GM12878 (cell line): Measurements from ENCODE around the gene PPP2R3A. TPM values are rescaled to one million over a fixed set of nuclear protein-coding genes. Genes with fewer than 3 reads are reported as not detected.

ENCODE experiments used
- ATAC-seq: fragments of 200-7000 bp; cut with Tn5 transposase; 3 replicates; pipeline ENCODE4 v1.9.1; 2020; ENCODE audit warnings: mild to moderate bottlenecking, moderate library complexity
- BruUV-seq: library from RNA; stranded (reverse); fragments of 400-500 nt; replicated peaks from 2 replicates; lab custom pipeline; 2021; lab: Mats Ljungman, UMichigan
- CTCF ChIA-PET: fragments of 300-600 bp; sonication (Branson Sonifier 250); formaldehyde crosslinking; extraction: SDS; loops from one replicate; lab custom pipeline; 2021; ENCODE audit warnings: inconsistent platforms; lab: Yijun Ruan, JAX
- POLR2A ChIA-PET: fragments of 350-600 bp; formaldehyde crosslinking; extraction: SDS; loops from one replicate; lab custom pipeline; 2021; ENCODE audit warnings: inconsistent platforms; lab: Charles Lee
- RAD21 ChIA-PET: fragments of 300-600 bp; sonication (Branson Sonifier 250); formaldehyde crosslinking; loops from one replicate; lab custom pipeline; 2023; ENCODE audit warnings: antibody characterized with exemption; ENCODE audit not compliant: unreplicated experiment; lab: Charles Lee
- SMC1A ChIA-PET: fragments of 300-600 bp; sonication (Branson Sonifier 250); formaldehyde crosslinking; loops from one replicate; lab custom pipeline; 2023; ENCODE audit not compliant: unreplicated experiment, uncharacterized antibody; lab: Charles Lee
- DNase-seq: peaks from one replicate; pipeline ENCODE4 v3.0.0-alpha.2; 2011; ENCODE audit warnings: low read depth, low spot score
- FAIRE-seq: peaks from 3 replicates; lab custom pipeline; 2011; peaks lifted over from hg19 to GRCh38; lab: Jason Lieb, UNC
- H2AFZ ChIP-seq: 2 replicates; pipeline ENCODE4 v1.6.0; 2011; ENCODE audit warnings: low read depth, low read length, control low read depth; ENCODE audit not compliant: control insufficient read depth
- H3K27ac ChIP-seq: 2 replicates; pipeline ENCODE4 v1.5.1; 2011; ENCODE audit warnings: control low read depth; ENCODE audit not compliant: control insufficient read depth, insufficient read depth
- H3K27me3 ChIP-seq, 2 experiments: replicated peaks in 1 of 2; 2 replicates each; pipeline versions ENCODE4 v1.6.0 to v1.6.1; 2011; ENCODE audit warnings: low read length in 1 of 2; ENCODE audit not compliant: control insufficient read depth in 2 of 2, insufficient read depth in 2 of 2
- H3K36me3 ChIP-seq, 2 experiments: 2 replicates each; pipeline ENCODE4 v1.5.1; 2011; ENCODE audit warnings: low read length in 1 of 2; ENCODE audit not compliant: control insufficient read depth in 2 of 2, insufficient read depth in 2 of 2
- H3K4me1 ChIP-seq: 2 replicates; pipeline ENCODE4 v1.6.1; 2011; ENCODE audit warnings: mild to moderate bottlenecking, low read length, moderate library complexity, mixed read lengths; ENCODE audit not compliant: control insufficient read depth, insufficient read depth
- H3K4me2 ChIP-seq: 2 replicates; pipeline ENCODE4 v1.6.0; 2011; ENCODE audit warnings: control low read depth; ENCODE audit not compliant: control insufficient read depth, insufficient read depth
- H3K4me3 ChIP-seq: fragments of 200-600 bp; sonication (generic); 2 replicates; pipeline ENCODE4 v1.5.1; 2016
- H3K79me2 ChIP-seq: 2 replicates; pipeline ENCODE4 v1.6.0; 2011; ENCODE audit warnings: low read length; ENCODE audit not compliant: control insufficient read depth, insufficient read depth
- H3K9ac ChIP-seq: 2 replicates; pipeline ENCODE4 v1.8.0; 2011; ENCODE audit warnings: low read length, control low read depth, mixed read lengths; ENCODE audit not compliant: control insufficient read depth, insufficient read depth
- H3K9me3 ChIP-seq: replicated peaks from 3 replicates; pipeline ENCODE4 v1.5.1; 2011; ENCODE audit warnings: mild to moderate bottlenecking, low read length; ENCODE audit not compliant: control insufficient read depth, insufficient read depth
- H4K20me1 ChIP-seq: 2 replicates; pipeline ENCODE4 v1.6.0; 2011; ENCODE audit not compliant: control insufficient read depth, insufficient read depth
- ESRRA ChIP-seq: IDR thresholded peaks from 2 replicates; pipeline ENCODE4 v1.6.1; 2012; ENCODE audit warnings: mild to moderate bottlenecking, low read length, improper control_type of control experiment
- GATAD2B ChIP-seq: fragments of 450-650 bp; conservative IDR thresholded peaks from 2 replicates; pipeline ENCODE4 v1.6.1; 2017; ENCODE audit warnings: low read depth, mild to moderate bottlenecking, moderate library complexity
- HDGF ChIP-seq: fragments of 450-650 bp; IDR thresholded peaks from 2 replicates; pipeline ENCODE4 v1.6.1; 2016; ENCODE audit warnings: antibody characterized with exemption
- MEF2B ChIP-seq: fragments of 450-650 bp; IDR thresholded peaks from 2 replicates; pipeline ENCODE4 v1.6.1; 2018; ENCODE audit warnings: mild to moderate bottlenecking, moderate library complexity; ENCODE audit not compliant: partially characterized antibody, poor library complexity, severe bottlenecking
- NFYA ChIP-seq: IDR thresholded peaks from 2 replicates; pipeline ENCODE4 v1.6.1; 2011; ENCODE audit warnings: low read depth, mild to moderate bottlenecking, low read length, improper control_type of control experiment, borderline replicate concordance
- SP1 ChIP-seq: IDR thresholded peaks from one replicate; pipeline ENCODE4 v1.6.1; 2011; ENCODE audit warnings: low read depth, low read length
- SUPT20H ChIP-seq: IDR thresholded peaks from 2 replicates; pipeline ENCODE4 v1.6.1; 2011; ENCODE audit warnings: low read depth, mild to moderate bottlenecking, low read length, moderate library complexity, borderline replicate concordance; ENCODE audit not compliant: control insufficient read depth
- WRNIP1 ChIP-seq: IDR thresholded peaks from 2 replicates; pipeline ENCODE4 v1.6.1; 2011; ENCODE audit warnings: low read depth, low read length, improper control_type of control experiment, borderline replicate concordance
- ZNF24 ChIP-seq: fragments of 450-650 bp; IDR thresholded peaks from 2 replicates; pipeline ENCODE4 v1.6.1; 2017; ENCODE audit warnings: antibody characterized with exemption, mild to moderate bottlenecking
- ZZZ3 ChIP-seq: IDR thresholded peaks from 2 replicates; pipeline ENCODE4 v1.6.1; 2011; ENCODE audit warnings: low read depth; ENCODE audit not compliant: control insufficient read depth, insufficient read length
- WGBS: methylation state at CpG from one replicate; pipeline ENCODE4 v1.1.6; 2016; ENCODE audit warnings: low lambda C conversion rate; ENCODE audit not compliant: insufficient replicate concordance, insufficient coverage; ENCODE audit errors: missing lambda C conversion rate; 5-methylcytosine and 5-hydroxymethylcytosine counted together
- in situ Hi-C: fragments of 300-500 bp; cut with MboI; formaldehyde crosslinking; loops from 9 replicates; pipeline ENCODE4 v1.14.3; 2018; ENCODE audit warnings: mixed read lengths
- intact Hi-C: fragments of 100-400 bp; cut with micrococcal nuclease; formaldehyde crosslinking; loops from one replicate; pipeline ENCODE4 v1.14.2; 2022; ENCODE audit not compliant: unreplicated experiment
- polyA plus RNA-seq, 11 experiments: library from polyadenylated mRNA; depleted of rRNA in 4 of 11; unstranded in 6 of 11; stranded (reverse) in 5 of 11; fragments of >200 nt; fragmentation: Nextera tagmentation in 4 of 11; fragmentation: Illumina TruSeq in 1 of 11; extraction: Ambion mirVana in 4 of 11; extraction: Trizol in 1 of 11; gene quantifications; 1 replicate in 1 of 11; 2 replicates in 10 of 11; pipeline versions ENCODE4 v1.2.1 to v1.2.3, GENCODE V29; 2011 to 2016; ENCODE audit warnings: inconsistent platforms in 2 of 11, missing spikeins in 2 of 11, low read depth in 1 of 11
- total RNA-seq, 4 experiments: library from RNA; depleted of rRNA in 3 of 4; stranded (reverse); fragments of >200 nt in 3 of 4; fragmentation: Illumina TruSeq in 1 of 4; extraction: Trizol in 1 of 4; gene quantifications; 2 replicates each; pipeline versions ENCODE4 v1.2.1 to v1.2.3, GENCODE V29; 2013 to 2021
- TF ChIP-seq, protein P1 (sequence below): fragments of 450-650 bp; IDR thresholded peaks from 2 replicates; pipeline ENCODE4 v1.6.1; 2016; ENCODE audit warnings: mild to moderate bottlenecking, moderate library complexity, borderline replicate concordance
- TF ChIP-seq, protein P2 (sequence below): fragments of 450-650 bp; IDR thresholded peaks from 2 replicates; pipeline ENCODE4 v1.6.1; 2017; ENCODE audit warnings: mild to moderate bottlenecking, moderate library complexity
- TF ChIP-seq, protein P3 (sequence below): IDR thresholded peaks from 2 replicates; pipeline ENCODE4 v1.6.1; 2011; ENCODE audit warnings: borderline replicate concordance, low read depth, mild to moderate bottlenecking, moderate library complexity, mixed read lengths, low read length; ENCODE audit not compliant: insufficient read depth; ENCODE audit errors: extremely low read length

Gene PPP2R3A
- total and polyA plus RNA-seq, 10 of the 15 experiments (the other 5 are each of a cell fraction or from before 2014, with no cell fraction given) = under 0.01 to 0.16 (median 0.06) TPM; not detected in 5

DNA sequence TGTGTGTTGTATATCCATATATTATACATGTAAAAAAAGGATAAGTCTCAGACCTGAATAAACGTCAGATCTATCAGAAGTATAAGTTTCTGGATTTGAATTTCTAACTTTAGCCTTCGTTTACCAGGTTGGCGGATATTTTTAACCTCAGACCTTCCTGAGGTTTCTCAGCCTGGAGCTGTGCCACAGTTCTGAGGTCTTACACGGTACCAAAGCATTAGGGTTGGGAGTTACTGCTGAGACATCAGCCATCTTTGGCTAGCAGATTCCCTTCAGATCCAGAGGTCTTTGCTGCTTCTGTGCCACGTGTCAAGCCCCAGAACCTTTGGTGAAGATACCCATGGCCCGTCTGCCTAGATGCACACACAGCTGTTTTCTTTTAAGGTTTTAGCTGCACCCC is 84.7 kb downstream of the PPP2R3A start (continued):
- TF ChIP-seq HDGF (no peak), ESRRA (no peak)

DNA sequence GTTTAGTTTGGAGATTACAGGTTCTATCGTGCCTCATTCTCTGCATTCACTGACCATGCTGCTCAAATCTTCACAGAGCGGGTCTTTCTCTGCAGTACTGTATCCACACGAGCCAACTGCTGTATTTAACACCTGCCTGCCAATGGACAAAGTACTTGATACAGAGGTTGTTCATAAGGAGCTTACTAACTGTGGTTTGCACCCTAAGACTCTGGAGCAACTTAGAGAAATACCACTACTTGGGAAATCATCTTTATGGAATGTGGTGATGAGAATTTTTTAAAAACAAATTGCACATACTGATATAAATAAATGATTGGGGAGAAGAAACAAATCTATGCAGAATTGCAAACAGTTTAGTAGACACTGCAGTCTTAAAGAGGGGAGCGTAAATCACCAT is 90.0 kb downstream of the PPP2R3A start:
- no peaks in the 10 kb centered on the region for H4K20me1 ChIP-seq
- H3K4me1 ChIP-seq = no peaks in the 10 kb centered on the region
- RAD21 ChIA-PET = no interaction called here
- no peak for FAIRE-seq
- H3K9ac ChIP-seq = no peak overlapping the region
- no peak for ATAC-seq
- SMC1A ChIA-PET = interaction anchor here (1.1 kb wide), 1 partner anchor 9 kb away, joined by 3 read pairs; no protein-coding TSS in a partner anchor
- H3K27me3 ChIP-seq = peaks cover 0 to under 1% of the 10 kb centered on the region in 2 experiments; a peak in 3 of 4 replicates
- POLR2A ChIA-PET = no interaction called here
- no peak for DNase-seq
- CTCF ChIA-PET = no interaction called here
- BruUV-seq = no TSS peak
- H3K4me2 ChIP-seq = no peak overlapping the region
- no peak overlapping the region for H3K27ac ChIP-seq
- no peaks in the 10 kb centered on the region for H3K36me3 ChIP-seq
- H3K9me3 ChIP-seq = no peaks in the 10 kb centered on the region
- H3K79me2 ChIP-seq = no peaks in the 10 kb centered on the region
- H2AFZ ChIP-seq = no peak overlapping the region
- WGBS = 19% methylated on average over 4 of the region's 4 CpGs
- intact Hi-C loops (no loop called here), in situ Hi-C loops (loop anchor here (25.0 kb wide), 1 partner anchor 1882 kb away; no protein-coding TSS in a partner anchor)
- no peak overlapping the region for H3K4me3 ChIP-seq
- TF ChIP-seq ZNF24 = no peak
- TF ChIP-seq WRNIP1 = no peak
- TF ChIP-seq GATAD2B = no peak
- TF ChIP-seq SP1 = no peak
- no peak for TF ChIP-seq ZZZ3
- TF ChIP-seq, protein P1, sequence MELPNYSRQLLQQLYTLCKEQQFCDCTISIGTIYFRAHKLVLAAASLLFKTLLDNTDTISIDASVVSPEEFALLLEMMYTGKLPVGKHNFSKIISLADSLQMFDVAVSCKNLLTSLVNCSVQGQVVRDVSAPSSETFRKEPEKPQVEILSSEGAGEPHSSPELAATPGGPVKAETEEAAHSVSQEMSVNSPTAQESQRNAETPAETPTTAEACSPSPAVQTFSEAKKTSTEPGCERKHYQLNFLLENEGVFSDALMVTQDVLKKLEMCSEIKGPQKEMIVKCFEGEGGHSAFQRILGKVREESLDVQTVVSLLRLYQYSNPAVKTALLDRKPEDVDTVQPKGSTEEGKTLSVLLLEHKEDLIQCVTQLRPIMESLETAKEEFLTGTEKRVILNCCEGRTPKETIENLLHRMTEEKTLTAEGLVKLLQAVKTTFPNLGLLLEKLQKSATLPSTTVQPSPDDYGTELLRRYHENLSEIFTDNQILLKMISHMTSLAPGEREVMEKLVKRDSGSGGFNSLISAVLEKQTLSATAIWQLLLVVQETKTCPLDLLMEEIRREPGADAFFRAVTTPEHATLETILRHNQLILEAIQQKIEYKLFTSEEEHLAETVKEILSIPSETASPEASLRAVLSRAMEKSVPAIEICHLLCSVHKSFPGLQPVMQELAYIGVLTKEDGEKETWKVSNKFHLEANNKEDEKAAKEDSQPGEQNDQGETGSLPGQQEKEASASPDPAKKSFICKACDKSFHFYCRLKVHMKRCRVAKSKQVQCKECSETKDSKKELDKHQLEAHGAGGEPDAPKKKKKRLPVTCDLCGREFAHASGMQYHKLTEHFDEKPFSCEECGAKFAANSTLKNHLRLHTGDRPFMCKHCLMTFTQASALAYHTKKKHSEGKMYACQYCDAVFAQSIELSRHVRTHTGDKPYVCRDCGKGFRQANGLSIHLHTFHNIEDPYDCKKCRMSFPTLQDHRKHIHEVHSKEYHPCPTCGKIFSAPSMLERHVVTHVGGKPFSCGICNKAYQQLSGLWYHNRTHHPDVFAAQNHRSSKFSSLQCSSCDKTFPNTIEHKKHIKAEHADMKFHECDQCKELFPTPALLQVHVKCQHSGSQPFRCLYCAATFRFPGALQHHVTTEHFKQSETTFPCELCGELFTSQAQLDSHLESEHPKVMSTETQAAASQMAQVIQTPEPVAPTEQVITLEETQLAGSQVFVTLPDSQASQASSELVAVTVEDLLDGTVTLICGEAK = no peak
- TF ChIP-seq SUPT20H = no peak
- no peak for TF ChIP-seq MEF2B
- TF ChIP-seq, protein P2, sequence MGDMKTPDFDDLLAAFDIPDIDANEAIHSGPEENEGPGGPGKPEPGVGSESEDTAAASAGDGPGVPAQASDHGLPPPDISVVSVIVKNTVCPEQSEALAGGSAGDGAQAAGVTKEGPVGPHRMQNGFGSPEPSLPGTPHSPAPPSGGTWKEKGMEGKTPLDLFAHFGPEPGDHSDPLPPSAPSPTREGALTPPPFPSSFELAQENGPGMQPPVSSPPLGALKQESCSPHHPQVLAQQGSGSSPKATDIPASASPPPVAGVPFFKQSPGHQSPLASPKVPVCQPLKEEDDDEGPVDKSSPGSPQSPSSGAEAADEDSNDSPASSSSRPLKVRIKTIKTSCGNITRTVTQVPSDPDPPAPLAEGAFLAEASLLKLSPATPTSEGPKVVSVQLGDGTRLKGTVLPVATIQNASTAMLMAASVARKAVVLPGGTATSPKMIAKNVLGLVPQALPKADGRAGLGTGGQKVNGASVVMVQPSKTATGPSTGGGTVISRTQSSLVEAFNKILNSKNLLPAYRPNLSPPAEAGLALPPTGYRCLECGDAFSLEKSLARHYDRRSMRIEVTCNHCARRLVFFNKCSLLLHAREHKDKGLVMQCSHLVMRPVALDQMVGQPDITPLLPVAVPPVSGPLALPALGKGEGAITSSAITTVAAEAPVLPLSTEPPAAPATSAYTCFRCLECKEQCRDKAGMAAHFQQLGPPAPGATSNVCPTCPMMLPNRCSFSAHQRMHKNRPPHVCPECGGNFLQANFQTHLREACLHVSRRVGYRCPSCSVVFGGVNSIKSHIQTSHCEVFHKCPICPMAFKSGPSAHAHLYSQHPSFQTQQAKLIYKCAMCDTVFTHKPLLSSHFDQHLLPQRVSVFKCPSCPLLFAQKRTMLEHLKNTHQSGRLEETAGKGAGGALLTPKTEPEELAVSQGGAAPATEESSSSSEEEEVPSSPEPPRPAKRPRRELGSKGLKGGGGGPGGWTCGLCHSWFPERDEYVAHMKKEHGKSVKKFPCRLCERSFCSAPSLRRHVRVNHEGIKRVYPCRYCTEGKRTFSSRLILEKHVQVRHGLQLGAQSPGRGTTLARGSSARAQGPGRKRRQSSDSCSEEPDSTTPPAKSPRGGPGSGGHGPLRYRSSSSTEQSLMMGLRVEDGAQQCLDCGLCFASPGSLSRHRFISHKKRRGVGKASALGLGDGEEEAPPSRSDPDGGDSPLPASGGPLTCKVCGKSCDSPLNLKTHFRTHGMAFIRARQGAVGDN = no peak
- TF ChIP-seq, protein P3, sequence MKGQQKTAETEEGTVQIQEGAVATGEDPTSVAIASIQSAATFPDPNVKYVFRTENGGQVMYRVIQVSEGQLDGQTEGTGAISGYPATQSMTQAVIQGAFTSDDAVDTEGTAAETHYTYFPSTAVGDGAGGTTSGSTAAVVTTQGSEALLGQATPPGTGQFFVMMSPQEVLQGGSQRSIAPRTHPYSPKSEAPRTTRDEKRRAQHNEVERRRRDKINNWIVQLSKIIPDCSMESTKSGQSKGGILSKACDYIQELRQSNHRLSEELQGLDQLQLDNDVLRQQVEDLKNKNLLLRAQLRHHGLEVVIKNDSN = no peak
- no peak for TF ChIP-seq NFYA
